NCI-H1694 (cell line): Measurements from ENCODE around the gene DLG1.

ENCODE experiments used
- DNase-seq: peaks from one replicate; lab custom pipeline; 2025; lab: John Stamatoyannopoulos, UW

Gene DLG1

GRCh38 chr3:197012540-197012883, 285.9 kb downstream of the DLG1 start:
- no peak for DNase-seq

DNA sequence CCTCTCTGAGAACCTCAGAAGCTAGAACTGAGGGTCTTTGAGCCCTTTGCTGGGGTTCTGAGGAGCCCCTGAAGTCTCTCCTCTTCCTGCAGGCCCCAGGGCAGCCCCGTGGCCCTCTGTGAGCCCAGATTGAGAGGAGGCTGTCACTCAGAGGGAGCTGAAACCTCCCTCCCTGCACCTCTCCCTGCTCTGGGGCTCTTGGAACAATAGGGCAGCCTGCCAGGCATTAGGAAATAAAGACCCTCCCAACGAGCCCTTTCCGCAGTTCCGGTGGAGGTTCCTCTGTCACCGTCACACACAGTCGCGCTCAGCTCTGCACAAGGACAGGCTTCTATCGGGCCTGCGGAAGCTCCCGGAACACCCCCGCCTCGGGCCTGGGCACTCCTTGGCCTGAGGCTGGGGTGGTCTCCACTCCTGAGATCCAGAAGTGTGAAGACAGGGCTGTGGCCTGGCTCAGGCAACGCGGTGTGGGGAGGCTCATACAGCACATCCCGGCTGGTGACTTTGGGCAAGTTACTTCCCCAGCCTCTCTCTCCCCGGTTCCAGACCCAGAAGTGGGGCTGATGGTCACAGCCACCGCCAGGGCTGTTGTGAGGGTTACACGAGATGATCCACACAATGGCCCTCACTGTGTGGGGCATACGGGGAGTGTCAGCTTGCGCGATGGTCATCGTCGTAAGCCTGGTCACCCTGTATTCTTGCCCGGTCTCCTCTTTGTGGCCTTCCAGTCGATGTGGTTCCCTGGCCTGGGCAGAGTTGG, 286.5 kb downstream of the DLG1 start:
- DNase-seq: no peak

DNA sequence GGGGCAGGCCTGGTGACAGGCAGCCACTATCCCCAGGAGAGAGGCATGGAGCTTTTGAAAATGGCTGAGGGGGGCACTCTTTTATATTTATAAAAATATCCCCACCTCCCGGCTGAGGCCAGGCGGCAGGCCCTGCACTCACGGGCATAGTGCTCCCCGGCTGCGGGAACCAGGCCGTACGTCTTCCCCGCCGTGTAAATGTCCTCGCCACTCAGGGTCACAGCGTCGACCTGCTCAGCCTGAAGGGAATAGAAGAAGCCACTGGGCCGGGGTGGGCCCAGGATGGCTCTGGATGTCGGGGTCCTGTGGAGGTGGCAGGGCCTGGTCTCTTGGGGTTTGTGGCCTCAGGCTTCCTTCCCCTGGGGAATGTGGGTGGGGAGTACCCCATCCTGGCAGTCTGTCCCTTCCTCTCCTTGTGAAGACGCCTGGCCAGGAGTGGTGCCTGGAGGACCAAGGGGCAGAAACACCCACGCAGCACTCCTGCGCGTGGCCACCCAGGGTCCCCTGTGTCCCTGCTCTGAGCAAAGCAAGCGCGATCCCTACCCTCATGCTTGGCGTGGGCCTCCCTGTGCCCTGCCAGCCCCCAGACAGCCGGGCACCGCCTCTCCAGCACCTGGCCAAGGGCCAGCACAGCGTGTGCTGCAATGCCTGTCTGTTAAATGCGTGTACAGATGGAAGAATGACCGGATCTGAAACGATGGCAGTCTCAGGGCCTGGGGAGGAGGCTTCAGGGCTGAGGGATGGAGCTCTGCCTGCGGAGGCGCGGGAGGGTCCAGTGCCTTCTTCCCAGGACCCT, 287.7 kb downstream of the DLG1 start:
- DNase-seq: no peak

DNA sequence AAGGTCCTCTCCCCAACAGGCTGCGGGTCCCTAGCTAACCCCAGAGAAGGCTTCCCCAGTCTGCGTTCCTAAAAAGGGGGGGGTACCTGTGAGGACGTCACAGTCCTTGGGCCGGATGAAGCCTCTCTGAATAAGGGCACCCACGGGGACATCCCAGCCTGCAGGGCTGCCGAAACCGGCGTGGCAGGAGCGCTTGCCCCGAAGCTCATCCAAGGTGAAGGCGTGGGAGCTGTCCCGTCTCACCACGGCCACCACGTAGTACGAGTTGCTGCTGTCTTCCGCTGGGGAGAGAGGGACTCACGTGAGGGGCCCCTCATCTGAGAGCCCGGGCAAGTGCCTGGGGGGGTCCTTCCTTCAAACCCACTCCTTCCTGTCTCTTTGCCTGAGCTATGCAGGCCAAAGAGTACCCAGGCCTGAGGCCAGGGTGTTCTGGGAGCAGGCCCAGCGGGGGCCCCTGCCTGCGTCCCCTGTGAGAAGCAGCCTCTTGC, 288.8 kb downstream of the DLG1 start:
- DNase-seq: no peak

- no peak for DNase-seq
Measured at GRCh38 chr3:197008436-197009209, 289.8 kb downstream of the DLG1 start.

DNA sequence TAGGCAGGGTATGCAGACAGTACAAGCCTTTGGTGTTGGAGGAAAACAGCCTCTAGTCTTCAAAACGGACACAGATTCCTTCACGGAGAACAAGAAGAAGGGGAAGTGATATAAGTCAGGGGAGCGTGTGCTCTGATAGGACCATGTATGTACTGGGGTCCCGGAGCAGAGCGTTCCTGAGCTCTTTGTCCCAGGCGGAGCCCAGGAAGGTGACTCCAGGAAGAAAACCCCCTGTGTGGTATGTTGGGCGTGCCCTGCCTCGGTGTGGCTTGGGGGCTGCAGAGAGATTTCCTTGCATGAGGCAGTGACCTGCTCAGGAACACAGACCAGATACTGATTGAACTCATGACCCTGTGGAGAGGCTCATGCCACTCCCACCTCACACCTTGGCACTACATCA, 290.5 kb downstream of the DLG1 start:
- no peak for DNase-seq

DNA sequence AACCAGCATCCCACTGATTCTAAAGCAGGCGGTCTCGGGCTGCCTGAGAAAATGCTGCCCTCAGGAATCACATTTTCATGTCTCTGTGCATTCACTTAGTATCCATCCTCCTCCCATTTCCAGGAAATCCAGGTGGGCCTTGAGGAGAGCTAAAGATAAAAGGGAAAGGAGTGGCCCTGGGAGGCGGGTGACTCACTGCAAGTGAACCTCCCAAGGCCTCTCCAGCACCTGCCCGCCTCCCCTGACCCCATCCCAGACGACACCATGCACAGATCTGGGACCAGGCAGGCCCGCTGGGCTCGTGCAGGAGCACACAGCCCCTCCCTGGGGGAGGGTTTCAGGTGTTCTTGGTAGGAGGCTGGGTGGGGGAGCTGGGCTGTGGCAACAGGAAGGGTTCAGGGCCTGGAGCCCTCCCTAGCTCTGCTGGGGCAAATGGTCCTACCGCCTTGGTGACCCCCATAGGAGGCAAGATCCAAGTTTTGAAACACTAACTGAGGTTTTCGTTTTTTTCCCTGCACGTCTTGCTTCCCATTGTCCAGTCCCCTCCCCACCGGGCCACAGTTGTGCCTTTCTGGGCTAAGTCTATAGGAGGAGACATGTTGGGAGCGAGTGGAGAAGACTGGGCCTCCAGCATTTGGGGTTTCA, 291.0 kb downstream of the DLG1 start:
- no peak for DNase-seq

- DNase-seq: no peak
Measured at GRCh38 chr3:197006860-197007259, 291.6 kb downstream of the DLG1 start.

- no peak for DNase-seq
Measured at GRCh38 chr3:197006446-197006845, 292.0 kb downstream of the DLG1 start.

GRCh38 chr3:197003461-197004385, 294.7 kb downstream of the DLG1 start:
- DNase-seq: no peak

DNA sequence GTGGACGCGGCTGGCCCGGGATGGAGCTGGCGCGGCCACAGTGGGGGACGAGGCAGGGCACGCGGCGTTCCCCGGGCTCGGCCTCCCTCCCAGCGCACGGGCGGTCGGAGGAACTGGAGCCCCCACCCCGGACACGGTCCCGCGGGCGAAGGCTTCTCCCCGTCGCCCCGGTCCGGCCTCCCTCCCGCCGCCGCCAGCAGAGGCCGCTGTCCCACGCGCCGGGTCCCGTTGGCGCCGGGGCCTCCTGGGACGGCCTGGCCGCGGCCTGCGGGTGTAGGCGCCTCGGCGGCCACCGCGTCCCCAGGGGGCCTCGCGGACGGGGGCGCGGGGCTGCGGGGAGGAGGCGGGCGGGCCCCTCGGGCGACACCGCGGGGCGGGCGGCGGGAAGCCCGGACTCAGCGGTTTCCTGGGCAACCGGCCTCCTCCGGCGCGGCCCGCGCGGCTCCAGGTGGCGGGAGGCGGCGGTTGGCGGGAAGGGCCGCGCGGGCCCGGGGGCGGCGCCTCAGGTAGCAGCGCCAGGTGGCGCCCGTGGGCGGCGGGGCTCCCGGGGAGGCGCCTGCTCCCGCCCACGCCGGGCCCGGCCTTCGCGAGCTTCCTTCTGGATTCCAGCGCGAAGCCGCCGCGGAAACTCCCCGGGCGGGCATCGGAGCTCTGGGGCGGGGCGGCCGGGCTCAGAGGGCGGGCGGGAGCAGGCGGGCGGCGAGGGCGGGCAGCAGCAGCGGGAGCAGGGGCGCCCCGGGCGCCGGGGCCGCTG, 295.5 kb downstream of the DLG1 start:
- no peak for DNase-seq

- DNase-seq: no peak
Measured at GRCh38 chr3:197001972-197002700, 296.3 kb downstream of the DLG1 start.

DNA sequence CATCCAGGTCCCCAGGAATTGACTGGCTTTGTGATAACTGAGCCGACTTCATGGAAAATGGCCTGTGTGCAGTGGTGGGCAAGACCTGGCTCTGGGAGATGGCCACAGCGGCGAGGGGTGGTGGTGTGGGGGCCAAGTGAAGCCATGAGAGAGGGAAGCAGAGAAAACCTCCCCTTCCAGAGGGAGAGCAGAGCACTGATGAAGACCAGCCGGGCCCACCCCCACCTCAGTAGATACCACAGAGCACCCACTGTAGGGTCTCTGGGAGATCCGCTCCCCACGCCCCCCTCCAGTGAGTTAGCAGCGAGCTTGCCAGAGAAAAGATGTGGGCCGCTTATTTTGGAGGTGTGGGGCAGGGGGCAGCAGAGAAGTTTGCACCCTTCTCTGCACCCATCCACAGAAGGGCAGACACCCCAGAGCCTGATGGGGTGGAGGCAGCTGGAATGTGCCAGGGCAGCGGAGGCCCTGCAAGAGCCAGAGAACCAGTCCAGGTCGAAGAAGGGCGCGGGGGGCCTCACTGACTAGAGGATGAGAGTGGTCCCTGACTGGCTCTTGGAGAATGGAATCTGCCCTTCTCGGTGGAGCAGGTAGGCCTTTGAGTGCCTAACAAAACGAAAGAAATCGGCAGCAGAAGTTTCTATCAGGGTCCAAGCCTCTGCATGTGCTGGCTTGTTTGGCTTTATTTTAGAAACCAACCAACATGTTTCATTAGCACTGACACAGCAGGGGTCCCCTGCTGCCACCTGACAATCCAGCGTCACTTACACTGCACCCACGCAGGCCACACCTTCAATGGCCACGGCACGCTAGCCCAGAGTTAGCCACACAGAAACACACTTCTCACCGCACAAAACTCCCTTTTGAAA, 297.1 kb downstream of the DLG1 start:
- no peak for DNase-seq

DNA sequence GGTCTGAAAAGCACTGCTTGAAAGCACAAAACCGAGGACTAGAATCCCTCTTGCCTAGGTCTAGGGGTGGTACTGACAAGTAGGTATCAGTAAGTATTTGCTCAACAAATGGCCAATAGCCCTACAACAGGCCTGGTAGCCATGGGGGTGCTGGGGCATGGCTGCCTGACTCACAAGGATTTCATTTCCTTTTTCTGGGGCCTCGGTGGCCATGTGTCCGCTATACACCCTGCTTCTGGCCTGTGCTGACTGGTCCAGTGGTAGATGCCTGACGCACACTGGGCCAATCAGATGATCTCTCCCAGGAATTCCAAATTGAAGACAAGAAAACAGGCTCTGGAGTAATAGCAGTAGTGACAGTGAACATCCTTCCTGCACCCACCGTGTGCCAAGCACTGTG, 298.2 kb downstream of the DLG1 start:
- DNase-seq: no peak

GRCh38 chr3:196998966-196999760, 299.2 kb downstream of the DLG1 start:
- no peak for DNase-seq

DNA sequence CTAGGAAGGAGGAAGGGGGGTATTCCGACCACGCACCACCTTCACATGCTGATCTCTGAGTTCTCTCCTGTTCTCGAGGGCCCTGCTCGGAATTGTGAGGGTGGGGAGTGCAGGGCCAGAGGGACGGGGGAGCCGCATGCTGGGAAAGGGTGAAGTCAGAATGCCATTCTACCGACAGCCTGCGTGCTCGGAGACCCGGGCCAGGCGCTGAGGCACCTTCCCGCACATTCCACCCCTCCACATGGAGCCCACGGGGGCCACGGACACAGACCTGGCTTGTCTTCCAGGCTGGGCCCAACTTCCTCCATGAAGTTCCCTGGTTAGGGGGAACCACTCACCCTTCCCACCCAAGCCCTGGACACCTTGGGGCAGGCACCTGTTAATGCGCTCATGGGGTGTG, 301.1 kb downstream of the DLG1 start:
- no peak for DNase-seq

GRCh38 chr3:196996454-196997265, 301.8 kb downstream of the DLG1 start:
- DNase-seq: no peak
